OCI-LY3 (cell line): ENCODE results near the gene ABCA2.

ENCODE experiments used
- EZH2phosphoT487 ChIP-seq: fragments of 200-600 bp; shearing (Covaris generic); IDR thresholded peaks from 2 replicates; pipeline ENCODE4 v1.6.1; 2018; ENCODE audit warnings: antibody characterized with exemption, mixed run types, low read depth
- TF ChIP-seq, protein P1 (sequence below): fragments of 200-600, 300-600 bp; sonication (generic); IDR thresholded peaks from 2 replicates; pipeline ENCODE4 v1.5.1; 2014; ENCODE audit warnings: antibody characterized with exemption, low read length, low read depth

GRCh38 chr9:136960212-136960937, 67.7 kb downstream of the ABCA2 start:
- TF ChIP-seq, protein P1, sequence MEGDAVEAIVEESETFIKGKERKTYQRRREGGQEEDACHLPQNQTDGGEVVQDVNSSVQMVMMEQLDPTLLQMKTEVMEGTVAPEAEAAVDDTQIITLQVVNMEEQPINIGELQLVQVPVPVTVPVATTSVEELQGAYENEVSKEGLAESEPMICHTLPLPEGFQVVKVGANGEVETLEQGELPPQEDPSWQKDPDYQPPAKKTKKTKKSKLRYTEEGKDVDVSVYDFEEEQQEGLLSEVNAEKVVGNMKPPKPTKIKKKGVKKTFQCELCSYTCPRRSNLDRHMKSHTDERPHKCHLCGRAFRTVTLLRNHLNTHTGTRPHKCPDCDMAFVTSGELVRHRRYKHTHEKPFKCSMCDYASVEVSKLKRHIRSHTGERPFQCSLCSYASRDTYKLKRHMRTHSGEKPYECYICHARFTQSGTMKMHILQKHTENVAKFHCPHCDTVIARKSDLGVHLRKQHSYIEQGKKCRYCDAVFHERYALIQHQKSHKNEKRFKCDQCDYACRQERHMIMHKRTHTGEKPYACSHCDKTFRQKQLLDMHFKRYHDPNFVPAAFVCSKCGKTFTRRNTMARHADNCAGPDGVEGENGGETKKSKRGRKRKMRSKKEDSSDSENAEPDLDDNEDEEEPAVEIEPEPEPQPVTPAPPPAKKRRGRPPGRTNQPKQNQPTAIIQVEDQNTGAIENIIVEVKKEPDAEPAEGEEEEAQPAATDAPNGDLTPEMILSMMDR, result no peak
- TF ChIP-seq EZH2phosphoT487, result no peak
